ENCODE data around the gene FANCC.

Gene FANCC

GRCh38 chr9:95197692-95198271, 119.7 kb downstream of the FANCC start:
- DNase-seq (ENCODE audit: low read depth in 2 of 3, low spot score in 1 of 3): no peak

GRCh38 chr9:95193480-95193879, 124.0 kb downstream of the FANCC start:
- no peak for DNase-seq (ENCODE audit: low read depth in 2 of 3, low spot score in 1 of 3)

GRCh38 chr9:95193067-95193466, 124.4 kb downstream of the FANCC start:
- DNase-seq (ENCODE audit: low read depth in 2 of 3, low spot score in 1 of 3): no peak

- DNase-seq (ENCODE audit: low read depth in 2 of 3, low spot score in 1 of 3): no peak
Measured at GRCh38 chr9:95192631-95193030, 124.9 kb downstream of the FANCC start.

GRCh38 chr9:95190413-95190812, 127.1 kb downstream of the FANCC start:
- DNase-seq (ENCODE audit: low read depth in 2 of 3, low spot score in 1 of 3): no peak

- DNase-seq (ENCODE audit: low read depth in 2 of 3, low spot score in 1 of 3): no peak
Measured at GRCh38 chr9:95189251-95190098, 128.0 kb downstream of the FANCC start.

- no peak for DNase-seq (ENCODE audit: low read depth in 2 of 3, low spot score in 1 of 3)
Measured at GRCh38 chr9:95188459-95188858, 129.1 kb downstream of the FANCC start.

GRCh38 chr9:95185956-95186355, 131.6 kb downstream of the FANCC start:
- no peak for DNase-seq (ENCODE audit: low read depth in 2 of 3, low spot score in 1 of 3)

- DNase-seq (ENCODE audit: low read depth in 2 of 3, low spot score in 1 of 3): no peak
Measured at GRCh38 chr9:95182854-95183563, 134.5 kb downstream of the FANCC start.

GRCh38 chr9:95181835-95182234, 135.7 kb downstream of the FANCC start:
- DNase-seq (ENCODE audit: low read depth in 2 of 3, low spot score in 1 of 3): no peak

GRCh38 chr9:95181226-95181818, 136.2 kb downstream of the FANCC start:
- DNase-seq (ENCODE audit: low read depth in 2 of 3, low spot score in 1 of 3): no peak

- DNase-seq (ENCODE audit: low read depth in 2 of 3, low spot score in 1 of 3): no peak
Measured at GRCh38 chr9:95177617-95178016, 139.9 kb downstream of the FANCC start.

- DNase-seq (ENCODE audit: low read depth in 2 of 3, low spot score in 1 of 3): no peak
Measured at GRCh38 chr9:95176755-95177319, 140.7 kb downstream of the FANCC start.

- no peak for DNase-seq (ENCODE audit: low read depth in 2 of 3, low spot score in 1 of 3)
Measured at GRCh38 chr9:95175523-95175922, 142.0 kb downstream of the FANCC start.

- DNase-seq (ENCODE audit: low read depth in 2 of 3, low spot score in 1 of 3): no peak
Measured at GRCh38 chr9:95174038-95174437, 143.5 kb downstream of the FANCC start.

- DNase-seq (ENCODE audit: low read depth in 2 of 3, low spot score in 1 of 3): no peak
Measured at GRCh38 chr9:95171596-95171995, 145.9 kb downstream of the FANCC start.

- DNase-seq (ENCODE audit: low read depth in 2 of 3, low spot score in 1 of 3): no peak
Measured at GRCh38 chr9:95171001-95171400, 146.5 kb downstream of the FANCC start.

- peak; percentile 36 to 85 (median 54) for DNase-seq (ENCODE audit: low read depth in 2 of 3, low spot score in 1 of 3)
Measured at GRCh38 chr9:95167998-95168397, 149.5 kb downstream of the FANCC start.

GRCh38 chr9:95165004-95165403, 152.5 kb downstream of the FANCC start:
- DNase-seq (ENCODE audit: low read depth in 2 of 3, low spot score in 1 of 3): no peak

GRCh38 chr9:95157481-95158151, 159.9 kb downstream of the FANCC start:
- DNase-seq (ENCODE audit: low read depth in 2 of 3, low spot score in 1 of 3): no peak

- DNase-seq (ENCODE audit: low read depth in 2 of 3, low spot score in 1 of 3): no peak
Measured at GRCh38 chr9:95156074-95156473, 161.4 kb downstream of the FANCC start.
